HFF-Myc (cell line): ENCODE data around the gene STXBP1.

Experiments
- DNase-seq: peaks from one replicate; pipeline ENCODE4 v3.0.0-alpha.2; 2011; ENCODE audit warnings: low read depth; ENCODE audit errors: extremely low read depth
- H3K4me3 ChIP-seq: replicated peaks from 2 replicates; pipeline ENCODE4 v1.5.1; 2011; ENCODE audit warnings: low read depth, mild to moderate bottlenecking, control low read depth, low read length
- CTCF ChIP-seq: IDR thresholded peaks from 2 replicates; pipeline ENCODE4 v1.5.1; 2012; ENCODE audit warnings: mild to moderate bottlenecking, low read depth, low read length, control low read depth; ENCODE audit errors: missing control alignments

STXBP1 gene

GRCh38 chr9:127680226-127680625 is 68.1 kb downstream of the STXBP1 start:
- no peak for TF ChIP-seq CTCF
- DNase-seq, result no peak
- no peak overlapping the region for H3K4me3 ChIP-seq

GRCh38 chr9:127680846-127681245 is 68.8 kb downstream of the STXBP1 start:
- DNase-seq, result no peak
- no peak for TF ChIP-seq CTCF

GRCh38 chr9:127682351-127683136 is 70.5 kb downstream of the STXBP1 start:
- H3K4me3 ChIP-seq, result no peak overlapping the region
- no peak for DNase-seq
- TF ChIP-seq CTCF, result no peak

More at GRCh38 chr9:127680846-127681245, 68.8 kb downstream of the STXBP1 start:
- H3K4me3 ChIP-seq, result no peak overlapping the region

- no peak for DNase-seq
- H3K4me3 ChIP-seq, result no peak overlapping the region
- no peak for TF ChIP-seq CTCF
Measured at GRCh38 chr9:127683723-127684122, 71.6 kb downstream of the STXBP1 start.

GRCh38 chr9:127684576-127684975 is 72.5 kb downstream of the STXBP1 start:
- H3K4me3 ChIP-seq, result no peak overlapping the region
- no peak for TF ChIP-seq CTCF
- DNase-seq, result no peak

GRCh38 chr9:127686461-127687393 is 74.7 kb downstream of the STXBP1 start:
- DNase-seq, result no peak
- no peak for TF ChIP-seq CTCF
- H3K4me3 ChIP-seq, result no peak overlapping the region
